ENCODE data around the gene ZBTB48.

DNA sequence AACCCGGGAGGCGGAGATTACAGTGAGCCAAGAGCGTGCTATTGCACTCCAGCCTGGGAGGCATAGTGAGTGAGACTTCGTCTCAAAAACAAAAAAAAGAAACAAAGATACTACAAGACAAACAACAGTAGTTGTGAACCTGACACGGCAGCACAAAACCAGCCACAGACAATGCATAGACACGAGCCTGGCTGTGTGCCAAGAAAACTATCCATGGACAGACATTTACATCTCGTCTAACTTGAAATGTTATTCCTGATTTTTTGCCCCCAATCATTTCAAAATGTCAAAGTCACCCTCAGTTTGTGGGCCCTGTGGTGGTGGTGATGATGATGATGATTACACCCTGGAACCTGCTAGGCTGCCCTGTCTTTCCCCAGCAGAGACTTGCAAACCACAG lies 16.6 kb downstream of the ZBTB48 start:
- TF ChIP-seq, protein P1, sequence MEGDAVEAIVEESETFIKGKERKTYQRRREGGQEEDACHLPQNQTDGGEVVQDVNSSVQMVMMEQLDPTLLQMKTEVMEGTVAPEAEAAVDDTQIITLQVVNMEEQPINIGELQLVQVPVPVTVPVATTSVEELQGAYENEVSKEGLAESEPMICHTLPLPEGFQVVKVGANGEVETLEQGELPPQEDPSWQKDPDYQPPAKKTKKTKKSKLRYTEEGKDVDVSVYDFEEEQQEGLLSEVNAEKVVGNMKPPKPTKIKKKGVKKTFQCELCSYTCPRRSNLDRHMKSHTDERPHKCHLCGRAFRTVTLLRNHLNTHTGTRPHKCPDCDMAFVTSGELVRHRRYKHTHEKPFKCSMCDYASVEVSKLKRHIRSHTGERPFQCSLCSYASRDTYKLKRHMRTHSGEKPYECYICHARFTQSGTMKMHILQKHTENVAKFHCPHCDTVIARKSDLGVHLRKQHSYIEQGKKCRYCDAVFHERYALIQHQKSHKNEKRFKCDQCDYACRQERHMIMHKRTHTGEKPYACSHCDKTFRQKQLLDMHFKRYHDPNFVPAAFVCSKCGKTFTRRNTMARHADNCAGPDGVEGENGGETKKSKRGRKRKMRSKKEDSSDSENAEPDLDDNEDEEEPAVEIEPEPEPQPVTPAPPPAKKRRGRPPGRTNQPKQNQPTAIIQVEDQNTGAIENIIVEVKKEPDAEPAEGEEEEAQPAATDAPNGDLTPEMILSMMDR (IDR thresholded peaks at IDR 0.05; ENCODE audit: low read depth, low read length, missing input control) = no peak
- TF ChIP-seq MAX (IDR thresholded peaks at IDR 0.05) = no peak
- TF ChIP-seq TAF1 (conservative IDR thresholded peaks at IDR 0.05) = no peak
- no peak for TF ChIP-seq JUND (IDR thresholded peaks at IDR 0.05)
- TF ChIP-seq, protein P2, sequence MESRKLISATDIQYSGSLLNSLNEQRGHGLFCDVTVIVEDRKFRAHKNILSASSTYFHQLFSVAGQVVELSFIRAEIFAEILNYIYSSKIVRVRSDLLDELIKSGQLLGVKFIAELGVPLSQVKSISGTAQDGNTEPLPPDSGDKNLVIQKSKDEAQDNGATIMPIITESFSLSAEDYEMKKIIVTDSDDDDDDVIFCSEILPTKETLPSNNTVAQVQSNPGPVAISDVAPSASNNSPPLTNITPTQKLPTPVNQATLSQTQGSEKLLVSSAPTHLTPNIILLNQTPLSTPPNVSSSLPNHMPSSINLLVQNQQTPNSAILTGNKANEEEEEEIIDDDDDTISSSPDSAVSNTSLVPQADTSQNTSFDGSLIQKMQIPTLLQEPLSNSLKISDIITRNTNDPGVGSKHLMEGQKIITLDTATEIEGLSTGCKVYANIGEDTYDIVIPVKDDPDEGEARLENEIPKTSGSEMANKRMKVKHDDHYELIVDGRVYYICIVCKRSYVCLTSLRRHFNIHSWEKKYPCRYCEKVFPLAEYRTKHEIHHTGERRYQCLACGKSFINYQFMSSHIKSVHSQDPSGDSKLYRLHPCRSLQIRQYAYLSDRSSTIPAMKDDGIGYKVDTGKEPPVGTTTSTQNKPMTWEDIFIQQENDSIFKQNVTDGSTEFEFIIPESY (IDR thresholded peaks at IDR 0.05) = no peak
